ENCODE data around the gene PMM2.

- TF ChIP-seq POLR2AphosphoS5 (IDR thresholded peaks at IDR 0.05; ENCODE audit: low read depth, low read length) = no peak
- TF ChIP-seq REST (IDR thresholded peaks at IDR 0.05; ENCODE audit: insufficient read depth in 1 of 2, low read depth in 2 of 2, low read length in 2 of 2) = no peak
- TF ChIP-seq SIN3A (IDR thresholded peaks at IDR 0.05; ENCODE audit: borderline replicate concordance, insufficient read depth, low read length) = no peak
- no peak for TF ChIP-seq TAF1 (IDR thresholded peaks at IDR 0.05; ENCODE audit: borderline replicate concordance, insufficient read depth, low read length)
- TF ChIP-seq FOXP2 (optimal IDR thresholded peaks at IDR 0.05; ENCODE audit: borderline replicate concordance, extremely low read depth, extremely low read length, insufficient read depth) = no peak
Observed at GRCh38 chr16:8847623-8848022, 50.0 kb downstream of the PMM2 start.

All from PFSK-1 (cell line).